GM23338 (cell line): ENCODE data around the gene GPRC5B. TPM values are rescaled to one million over a fixed set of nuclear protein-coding genes. Genes with fewer than 3 reads are reported as not detected.
A peak's percentile ranks its signal among the peaks of the same experiment; 100 is the strongest.

Experiments used
- ATAC-seq: fragments of 200-7000 bp; cut with Tn5 transposase; 3 replicates; pipeline ENCODE4 v1.9.1; 2020
- DNase-seq: peaks from one replicate; pipeline ENCODE4 v3.0.0-alpha.2; 2015; ENCODE audit warnings: low spot score
- H2AFZ ChIP-seq: fragments of 200-600 bp; sonication (generic); 2 replicates; pipeline ENCODE4 v1.8.0; 2016; ENCODE audit warnings: antibody characterized with exemption, mild to moderate bottlenecking, moderate library complexity
- H3F3A ChIP-seq: fragments of 200-600 bp; sonication (generic); replicated peaks from 2 replicates; pipeline ENCODE4 v1.8.0; 2017; ENCODE audit warnings: antibody characterized with exemption, mixed run types, low read depth
- H3K27ac ChIP-seq: fragments of 200-600 bp; sonication (generic); 2 replicates; pipeline ENCODE4 v1.6.1; 2016; ENCODE audit warnings: low read depth
- H3K27me3 ChIP-seq: fragments of 200-600 bp; sonication (generic); 2 replicates; pipeline ENCODE4 v1.8.0; 2016; ENCODE audit warnings: mild to moderate bottlenecking, mixed run types, moderate library complexity; ENCODE audit not compliant: insufficient read depth
- H3K36me3 ChIP-seq: fragments of 200-600 bp; sonication (generic); 2 replicates; pipeline ENCODE4 v1.8.0; 2016; ENCODE audit warnings: mild to moderate bottlenecking; ENCODE audit not compliant: insufficient read depth
- H3K4me1 ChIP-seq: fragments of 200-600 bp; sonication (generic); 2 replicates; pipeline ENCODE4 v1.8.0; 2016; ENCODE audit warnings: mild to moderate bottlenecking, moderate library complexity; ENCODE audit not compliant: insufficient read depth
- H3K4me2 ChIP-seq: fragments of 200-600 bp; sonication (generic); 2 replicates; pipeline ENCODE4 v1.7.1; 2017; ENCODE audit warnings: mixed run types
- H3K4me3 ChIP-seq: fragments of 200-600 bp; sonication (generic); 2 replicates; pipeline ENCODE4 v1.6.1; 2016; ENCODE audit warnings: mixed run types
- H3K79me2 ChIP-seq: fragments of 200-600 bp; sonication (generic); replicated peaks from 2 replicates; pipeline ENCODE4 v1.8.0; 2017; ENCODE audit warnings: mild to moderate bottlenecking; ENCODE audit not compliant: insufficient read depth
- H3K9me2 ChIP-seq: fragments of 200-600 bp; sonication (generic); 2 replicates; pipeline ENCODE4 v1.8.0; 2017; ENCODE audit not compliant: insufficient read depth
- H4K20me1 ChIP-seq: fragments of 200-600 bp; sonication (generic); replicated peaks from 2 replicates; pipeline ENCODE4 v1.8.0; 2017; ENCODE audit warnings: mild to moderate bottlenecking; ENCODE audit not compliant: insufficient read depth
- H3K27ac Mint-ChIP-seq: 2 replicates; pipeline ENCODE4 v1.8.0; 2020; ENCODE audit warnings: inconsistent platforms, mild to moderate bottlenecking, moderate library complexity, mixed read lengths
- H3K27me3 Mint-ChIP-seq: 3 replicates; pipeline ENCODE4 v1.8.0; 2022; ENCODE audit warnings: low read depth, mild to moderate bottlenecking, moderate library complexity, mixed read lengths, inconsistent platforms; ENCODE audit not compliant: insufficient read depth, poor library complexity
- H3K36me3 Mint-ChIP-seq: 3 replicates; pipeline ENCODE4 v1.8.0; 2021; ENCODE audit warnings: low read depth, mild to moderate bottlenecking, inconsistent platforms, moderate library complexity, mixed read lengths
- H3K4me1 Mint-ChIP-seq: 3 replicates; pipeline ENCODE4 v1.8.0; 2020; ENCODE audit warnings: mild to moderate bottlenecking, inconsistent platforms, mixed read lengths
- H3K4me3 Mint-ChIP-seq: 3 replicates; pipeline ENCODE4 v1.8.0; 2021; ENCODE audit warnings: moderate library complexity, mild to moderate bottlenecking, inconsistent platforms, mixed read lengths
- H3K9me3 Mint-ChIP-seq: 3 replicates; pipeline ENCODE4 v1.8.0; 2020; ENCODE audit warnings: moderate library complexity, mild to moderate bottlenecking, inconsistent platforms, mixed read lengths
- CREB1 ChIP-seq: fragments of 250-450 bp; sonication (Bioruptor Pico); IDR thresholded peaks from 2 replicates; pipeline ENCODE4 v1.5.0; 2020; ENCODE audit warnings: low read depth, mild to moderate bottlenecking, moderate library complexity
- CTCF ChIP-seq, 2 experiments: fragments of 200-600 bp in 1 of 2; sonication (generic) in 1 of 2; conservative IDR thresholded peaks; 2 replicates each; pipeline versions ENCODE4 v1.5.1 to v1.6.1; 2016 to 2017; ENCODE audit warnings: antibody characterized with exemption in 2 of 2, low read depth in 2 of 2, mild to moderate bottlenecking in 2 of 2, moderate library complexity in 1 of 2
- ETS1 ChIP-seq: IDR thresholded peaks from 2 replicates; pipeline ENCODE4 v1.6.1; 2016; ENCODE audit warnings: antibody characterized with exemption
- EZH2 ChIP-seq: fragments of 200-600 bp; sonication (generic); IDR thresholded peaks from one replicate; pipeline ENCODE4 v1.8.0; 2017; ENCODE audit warnings: antibody characterized with exemption, mild to moderate bottlenecking, low read depth; ENCODE audit not compliant: unreplicated experiment
- EZH2phosphoT487 ChIP-seq: fragments of 200-600 bp; sonication (generic); IDR thresholded peaks from one replicate; pipeline ENCODE4 v1.8.1; 2018; ENCODE audit warnings: antibody characterized with exemption; ENCODE audit not compliant: unreplicated experiment
- JUNB ChIP-seq: IDR thresholded peaks from one replicate; pipeline ENCODE4 v1.6.1; 2016; ENCODE audit warnings: antibody characterized with exemption; ENCODE audit not compliant: unreplicated experiment
- NANOG ChIP-seq: IDR thresholded peaks from 2 replicates; pipeline ENCODE4 v1.6.1; 2016; ENCODE audit warnings: antibody characterized with exemption, borderline replicate concordance
- POLR2AphosphoS5 ChIP-seq: IDR thresholded peaks from 2 replicates; pipeline ENCODE4 v1.6.1; 2016; ENCODE audit warnings: antibody characterized with exemption, low read depth
- REST ChIP-seq: IDR thresholded peaks from one replicate; pipeline ENCODE4 v1.6.1; 2018; ENCODE audit warnings: antibody characterized with exemption; ENCODE audit not compliant: unreplicated experiment
- STAT1 ChIP-seq: IDR thresholded peaks from one replicate; pipeline ENCODE4 v1.6.1; 2016; ENCODE audit warnings: antibody characterized with exemption; ENCODE audit not compliant: unreplicated experiment
- ZNF114 ChIP-seq: fragments of 250-450 bp; sonication (Bioruptor Pico); IDR thresholded peaks from 2 replicates; pipeline ENCODE4 v1.5.0; 2020; ENCODE audit warnings: mild to moderate bottlenecking, moderate library complexity
- ZNF331 ChIP-seq: fragments of 250-450 bp; sonication (Bioruptor Pico); IDR thresholded peaks from 2 replicates; pipeline ENCODE4 v1.5.0; 2020; ENCODE audit warnings: low read depth, mild to moderate bottlenecking, moderate library complexity
- ZNF462 ChIP-seq: fragments of 250-450 bp; sonication (Bioruptor Pico); IDR thresholded peaks from 2 replicates; pipeline ENCODE4 v1.5.0; 2020; ENCODE audit warnings: mild to moderate bottlenecking, moderate library complexity
- polyA plus RNA-seq: library from polyadenylated mRNA; unstranded; fragments of >200 nt; fragmentation: Nextera tagmentation; extraction: Ambion mirVana; gene quantifications from 2 replicates; pipeline ENCODE4 v1.2.1, GENCODE V29; 2016
- total RNA-seq: library from RNA; depleted of rRNA; stranded (reverse); fragments of >200 nt; shearing (Covaris generic); gene quantifications from 2 replicates; pipeline ENCODE4 v1.2.3, GENCODE V29; 2014

GPRC5B gene
- total and polyA plus RNA-seq, 2 experiments from 2014 or later = 70.9 to 82.5 TPM

- Mint-ChIP-seq H3K27ac (peak overlapping the region; percentile 22; the same call in 1 of the 2 replicates), H3K4me3 (no peak overlapping the region), H3K27me3 (peaks cover 13% of the 10 kb centered on the region), H3K4me1 (peaks cover 43% of the 10 kb centered on the region), H3K36me3 (no peaks in the 10 kb centered on the region), H3K9me3 (no peaks in the 10 kb centered on the region; the same call in 2 of the 3 replicates)
- H3K4me3 ChIP-seq = no peak overlapping the region
- H2AFZ ChIP-seq = no peak overlapping the region
- TF ChIP-seq ETS1 (no peak), STAT1 (no peak), EZH2phosphoT487 (no peak), NANOG (no peak), ZNF114 (no peak), CREB1 (CRISPR knock-in tag) (no peak), EZH2 (no peak), ZNF331 (CRISPR knock-in tag) (no peak), JUNB (no peak), ZNF462 (no peak), POLR2AphosphoS5 (no peak), CTCF (conservative IDR thresholded peaks at IDR 0.05; ENCODE audit: low read depth in 2 of 2) (no peak), REST (no peak)
- H3K36me3 ChIP-seq = no peaks in the 10 kb centered on the region
- 0 out of 2 replicates have a peak, but pooled peaks cover 6% of the 10 kb centered on the region for H3F3A ChIP-seq
- no peaks in the 10 kb centered on the region for H3K79me2 ChIP-seq
- ATAC-seq (no peak), DNase-seq (no peak)
- H3K4me2 ChIP-seq = no peak overlapping the region
- no peaks in the 10 kb centered on the region for H4K20me1 ChIP-seq
- H3K4me1 ChIP-seq = peaks cover 40% of the 10 kb centered on the region
- H3K9me2 ChIP-seq = no peaks in the 10 kb centered on the region
- H3K27me3 ChIP-seq = no peaks in the 10 kb centered on the region
- H3K27ac ChIP-seq = no peak overlapping the region
These were observed 34.4 kb downstream of the GPRC5B start for GRCh38 chr16:19850131-19850817.
